ENCODE results near the gene OR6P1.

Gene OR6P1

GRCh38 chr1:158563853-158564252 lies 6.5 kb downstream of the OR6P1 start:
- no peaks in the 10 kb centered on the region for H3K27me3 ChIP-seq (ENCODE audit: insufficient read depth, low read length)
- H3K9ac ChIP-seq (ENCODE audit: low read depth, low read length): no peak overlapping the region
- H3K27ac ChIP-seq (ENCODE audit: low read length): no peak overlapping the region
- no peak overlapping the region for H3K4me3 ChIP-seq (ENCODE audit: low read length)
- no peaks in the 10 kb centered on the region for H3K9me3 ChIP-seq (ENCODE audit: insufficient read depth, low read depth, low read length)
- H3K4me1 ChIP-seq (ENCODE audit: insufficient read depth, low read length): no peaks in the 10 kb centered on the region
- no peaks in the 10 kb centered on the region for H3K36me3 ChIP-seq (ENCODE audit: insufficient read depth, low read depth, low read length)

GRCh38 chr1:158559696-158560095 lies 10.7 kb downstream of the OR6P1 start:
- Histone ChIP-seq H3K27me3 (ENCODE audit: insufficient read depth, low read length) (no peaks in the 10 kb centered on the region), H3K36me3 (ENCODE audit: insufficient read depth, low read depth, low read length) (no peaks in the 10 kb centered on the region), H3K9ac (ENCODE audit: low read depth, low read length) (no peak overlapping the region), H3K27ac (ENCODE audit: low read length) (no peak overlapping the region), H3K9me3 (ENCODE audit: insufficient read depth, low read depth, low read length) (no peaks in the 10 kb centered on the region), H3K4me3 (ENCODE audit: low read length) (no peak overlapping the region), H3K4me1 (ENCODE audit: insufficient read depth, low read length) (no peaks in the 10 kb centered on the region)

GRCh38 chr1:158554352-158554751 lies 16.0 kb downstream of the OR6P1 start, which contains the start of gene OR6Y1:
TSS of gene OR6Y1 (minus strand) at chr1:158554405. CDS start at chr1:158548105, 6,300 bp downstream.
- H3K36me3 ChIP-seq (ENCODE audit: insufficient read depth, low read depth, low read length): no peaks in the 10 kb centered on the region
- no peaks in the 10 kb centered on the region for H3K9me3 ChIP-seq (ENCODE audit: insufficient read depth, low read depth, low read length)
- H3K27me3 ChIP-seq (ENCODE audit: insufficient read depth, low read length): no peaks in the 10 kb centered on the region
- no peak within 1 kb of the TSS for H3K4me3 ChIP-seq (ENCODE audit: low read length)
- no peak within 1 kb of the TSS for H3K9ac ChIP-seq (ENCODE audit: low read depth, low read length)
- no peak within 1 kb of the TSS for H3K27ac ChIP-seq (ENCODE audit: low read length)
- no peaks in the 10 kb centered on the region for H3K4me1 ChIP-seq (ENCODE audit: insufficient read depth, low read length)

GRCh38 chr1:158552296-158552695 lies 18.1 kb downstream of the OR6P1 start:
- no peaks in the 10 kb centered on the region for H3K27me3 ChIP-seq (ENCODE audit: insufficient read depth, low read length)
- H3K36me3 ChIP-seq (ENCODE audit: insufficient read depth, low read depth, low read length): no peaks in the 10 kb centered on the region
- no peaks in the 10 kb centered on the region for H3K4me1 ChIP-seq (ENCODE audit: insufficient read depth, low read length)
- H3K9me3 ChIP-seq (ENCODE audit: insufficient read depth, low read depth, low read length): no peaks in the 10 kb centered on the region
- no peak overlapping the region for H3K4me3 ChIP-seq (ENCODE audit: low read length)
- H3K9ac ChIP-seq (ENCODE audit: low read depth, low read length): no peak overlapping the region
- no peak overlapping the region for H3K27ac ChIP-seq (ENCODE audit: low read length)

GRCh38 chr1:158547533-158547932 lies 22.8 kb downstream of the OR6P1 start:
- no peak overlapping the region for H3K27ac ChIP-seq (ENCODE audit: low read length)
- H3K4me3 ChIP-seq (ENCODE audit: low read length): no peak overlapping the region
- no peaks in the 10 kb centered on the region for H3K9me3 ChIP-seq (ENCODE audit: insufficient read depth, low read depth, low read length)
- H3K27me3 ChIP-seq (ENCODE audit: insufficient read depth, low read length): no peaks in the 10 kb centered on the region
- H3K4me1 ChIP-seq (ENCODE audit: insufficient read depth, low read length): no peaks in the 10 kb centered on the region
- H3K9ac ChIP-seq (ENCODE audit: low read depth, low read length): no peak overlapping the region
- H3K36me3 ChIP-seq (ENCODE audit: insufficient read depth, low read depth, low read length): no peaks in the 10 kb centered on the region

GRCh38 chr1:158537609-158538008 lies 32.8 kb downstream of the OR6P1 start:
- H3K9ac ChIP-seq (ENCODE audit: low read depth, low read length): no peak overlapping the region
- H3K4me3 ChIP-seq (ENCODE audit: low read length): no peak overlapping the region
- H3K4me1 ChIP-seq (ENCODE audit: insufficient read depth, low read length): no peaks in the 10 kb centered on the region
- no peaks in the 10 kb centered on the region for H3K9me3 ChIP-seq (ENCODE audit: insufficient read depth, low read depth, low read length)
- H3K36me3 ChIP-seq (ENCODE audit: insufficient read depth, low read depth, low read length): no peaks in the 10 kb centered on the region
- no peak overlapping the region for H3K27ac ChIP-seq (ENCODE audit: low read length)
- H3K27me3 ChIP-seq (ENCODE audit: insufficient read depth, low read length): no peaks in the 10 kb centered on the region

GRCh38 chr1:158534496-158534895 lies 35.9 kb downstream of the OR6P1 start:
- no peak overlapping the region for H3K9ac ChIP-seq (ENCODE audit: low read depth, low read length)
- H3K36me3 ChIP-seq (ENCODE audit: insufficient read depth, low read depth, low read length): no peaks in the 10 kb centered on the region
- H3K27me3 ChIP-seq (ENCODE audit: insufficient read depth, low read length): no peaks in the 10 kb centered on the region
- H3K4me1 ChIP-seq (ENCODE audit: insufficient read depth, low read length): no peaks in the 10 kb centered on the region
- no peaks in the 10 kb centered on the region for H3K9me3 ChIP-seq (ENCODE audit: insufficient read depth, low read depth, low read length)
- H3K27ac ChIP-seq (ENCODE audit: low read length): no peak overlapping the region
- no peak overlapping the region for H3K4me3 ChIP-seq (ENCODE audit: low read length)

- Histone ChIP-seq H3K36me3 (ENCODE audit: insufficient read depth, low read depth, low read length) (no peaks in the 10 kb centered on the region), H3K4me3 (ENCODE audit: low read length) (no peak overlapping the region), H3K4me1 (ENCODE audit: insufficient read depth, low read length) (peaks cover 4% of the 10 kb centered on the region), H3K9ac (ENCODE audit: low read depth, low read length) (no peak overlapping the region), H3K9me3 (ENCODE audit: insufficient read depth, low read depth, low read length) (no peaks in the 10 kb centered on the region), H3K27ac (ENCODE audit: low read length) (no peak overlapping the region), H3K27me3 (ENCODE audit: insufficient read depth, low read length) (no peaks in the 10 kb centered on the region)
Measured at GRCh38 chr1:158527190-158527815, 43.1 kb downstream of the OR6P1 start.

GRCh38 chr1:158521666-158522058 lies 48.7 kb downstream of the OR6P1 start:
- Histone ChIP-seq H3K36me3 (ENCODE audit: insufficient read depth, low read depth, low read length) (no peaks in the 10 kb centered on the region), H3K27me3 (ENCODE audit: insufficient read depth, low read length) (no peaks in the 10 kb centered on the region), H3K9ac (ENCODE audit: low read depth, low read length) (no peak overlapping the region), H3K27ac (ENCODE audit: low read length) (no peak overlapping the region), H3K9me3 (ENCODE audit: insufficient read depth, low read depth, low read length) (no peaks in the 10 kb centered on the region), H3K4me3 (ENCODE audit: low read length) (no peak overlapping the region), H3K4me1 (ENCODE audit: insufficient read depth, low read length) (peaks cover 10% of the 10 kb centered on the region; the same call in 1 of the 2 replicates)

GRCh38 chr1:158520955-158521665 lies 49.3 kb downstream of the OR6P1 start:
- no peaks in the 10 kb centered on the region for H3K36me3 ChIP-seq (ENCODE audit: insufficient read depth, low read depth, low read length)
- peaks cover 10% of the 10 kb centered on the region; the same call in 1 of the 2 replicates for H3K4me1 ChIP-seq (ENCODE audit: insufficient read depth, low read length)
- no peak overlapping the region for H3K9ac ChIP-seq (ENCODE audit: low read depth, low read length)
- no peaks in the 10 kb centered on the region for H3K27me3 ChIP-seq (ENCODE audit: insufficient read depth, low read length)
- no peaks in the 10 kb centered on the region for H3K9me3 ChIP-seq (ENCODE audit: insufficient read depth, low read depth, low read length)
- H3K27ac ChIP-seq (ENCODE audit: low read length): no peak overlapping the region
- H3K4me3 ChIP-seq (ENCODE audit: low read length): no peak overlapping the region

GRCh38 chr1:158520021-158520420 lies 50.4 kb downstream of the OR6P1 start:
- no peak overlapping the region for H3K27ac ChIP-seq (ENCODE audit: low read length)
- no peaks in the 10 kb centered on the region for H3K9me3 ChIP-seq (ENCODE audit: insufficient read depth, low read depth, low read length)
- no peak overlapping the region for H3K4me3 ChIP-seq (ENCODE audit: low read length)
- no peak overlapping the region for H3K9ac ChIP-seq (ENCODE audit: low read depth, low read length)
- no peaks in the 10 kb centered on the region for H3K27me3 ChIP-seq (ENCODE audit: insufficient read depth, low read length)
- H3K4me1 ChIP-seq (ENCODE audit: insufficient read depth, low read length): peaks cover 10% of the 10 kb centered on the region; the same call in 1 of the 2 replicates
- no peaks in the 10 kb centered on the region for H3K36me3 ChIP-seq (ENCODE audit: insufficient read depth, low read depth, low read length)

GRCh38 chr1:158516966-158517365 lies 53.4 kb downstream of the OR6P1 start:
- peaks cover 6% of the 10 kb centered on the region; the same call in 1 of the 2 replicates for H3K4me1 ChIP-seq (ENCODE audit: insufficient read depth, low read length)
- H3K4me3 ChIP-seq (ENCODE audit: low read length): no peak overlapping the region
- no peak overlapping the region for H3K9ac ChIP-seq (ENCODE audit: low read depth, low read length)
- no peaks in the 10 kb centered on the region for H3K36me3 ChIP-seq (ENCODE audit: insufficient read depth, low read depth, low read length)
- no peaks in the 10 kb centered on the region for H3K9me3 ChIP-seq (ENCODE audit: insufficient read depth, low read depth, low read length)
- no peak overlapping the region for H3K27ac ChIP-seq (ENCODE audit: low read length)
- H3K27me3 ChIP-seq (ENCODE audit: insufficient read depth, low read length): no peaks in the 10 kb centered on the region
